Stimulated activated CD8-positive, alpha-beta memory T cell treated with anti-CD3 and anti-CD28 coated beads, Interleukin-12 subunit alpha, Interleukin-12 subunit beta, amount 100 ng/mL, for 1 hour (primary cell): ENCODE measurements around the gene NHEJ1.

Source experiments
- DNase-seq: peaks from one replicate; pipeline ENCODE4 v3.0.0-alpha.2; 2020; ENCODE audit warnings: low read depth

Gene NHEJ1

DNA sequence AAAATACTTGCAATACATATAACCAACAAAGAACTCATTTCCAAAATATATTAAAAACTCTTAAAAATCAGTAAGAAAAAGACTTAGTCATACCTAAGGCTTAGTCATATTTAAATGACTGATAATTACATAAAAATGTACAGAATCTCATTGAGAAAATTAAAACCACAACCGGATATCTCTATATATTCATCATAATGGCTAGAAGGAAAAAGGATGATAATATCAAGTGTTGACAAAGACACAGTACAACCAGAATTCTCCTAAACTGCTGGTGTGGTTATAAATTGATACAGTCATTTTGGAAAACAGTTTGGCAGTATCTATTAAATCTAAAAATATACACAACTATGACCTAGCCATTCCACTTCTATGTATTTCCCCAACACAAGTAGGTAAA is 72.8 kb downstream of the NHEJ1 start:
- no peak for DNase-seq

DNA sequence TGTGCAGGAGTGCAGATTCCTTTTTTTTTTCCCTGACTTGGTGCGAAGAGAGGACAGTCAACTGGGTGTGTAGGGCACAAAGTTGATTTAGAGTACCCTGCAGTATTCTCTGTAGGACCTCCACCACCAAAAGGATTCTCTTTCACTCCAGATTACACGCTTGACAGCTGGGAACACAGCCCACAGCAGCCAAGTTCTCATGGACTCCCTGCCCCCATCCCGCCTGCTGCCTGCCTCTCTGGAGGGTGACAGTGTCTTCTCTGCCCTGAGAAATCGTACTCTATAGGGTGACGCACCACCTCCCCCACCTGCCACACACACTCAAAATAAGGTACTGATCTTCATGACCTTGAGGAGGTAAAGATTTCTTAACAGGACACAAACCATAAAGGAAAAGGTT is 73.3 kb downstream of the NHEJ1 start:
- DNase-seq: no peak

DNA sequence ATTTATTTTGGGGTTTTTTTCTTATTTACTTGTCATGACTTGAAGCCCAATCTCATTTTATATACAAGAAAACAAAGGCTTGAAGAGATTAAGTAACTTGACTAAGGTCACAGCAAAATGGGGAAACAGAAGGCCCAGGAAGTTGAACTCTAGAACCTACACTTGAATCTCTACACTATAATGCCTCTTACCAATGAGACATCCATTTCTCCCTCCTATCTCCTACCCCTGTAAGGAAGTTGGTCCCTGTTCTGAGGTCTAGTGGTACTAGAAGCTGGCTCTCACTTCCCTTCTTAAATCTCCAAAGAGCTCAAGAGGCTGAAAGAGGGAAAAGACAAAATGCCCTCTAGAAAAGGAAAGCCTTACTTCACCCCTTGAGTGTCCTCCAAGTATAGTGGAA is 74.4 kb downstream of the NHEJ1 start:
- DNase-seq: no peak

DNA sequence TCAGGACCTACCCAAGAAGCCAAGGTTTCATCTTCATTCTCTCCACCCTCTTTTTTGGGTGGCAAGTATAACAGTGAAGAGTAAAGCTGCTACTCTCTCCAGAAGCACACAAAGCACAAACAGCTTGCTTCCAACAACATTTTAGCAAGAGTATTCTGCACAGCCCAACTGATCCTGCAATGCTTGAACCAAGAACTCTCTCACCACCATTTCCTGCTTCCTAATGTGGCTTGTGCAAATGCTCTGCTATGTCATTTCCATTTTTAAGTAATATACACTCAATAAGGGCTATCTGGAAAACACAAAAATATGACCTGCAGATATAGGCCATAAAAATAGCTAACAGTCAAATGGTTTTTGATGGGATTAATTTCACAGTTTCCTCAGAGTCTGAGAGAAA is 75.8 kb downstream of the NHEJ1 start:
- DNase-seq: no peak

DNA sequence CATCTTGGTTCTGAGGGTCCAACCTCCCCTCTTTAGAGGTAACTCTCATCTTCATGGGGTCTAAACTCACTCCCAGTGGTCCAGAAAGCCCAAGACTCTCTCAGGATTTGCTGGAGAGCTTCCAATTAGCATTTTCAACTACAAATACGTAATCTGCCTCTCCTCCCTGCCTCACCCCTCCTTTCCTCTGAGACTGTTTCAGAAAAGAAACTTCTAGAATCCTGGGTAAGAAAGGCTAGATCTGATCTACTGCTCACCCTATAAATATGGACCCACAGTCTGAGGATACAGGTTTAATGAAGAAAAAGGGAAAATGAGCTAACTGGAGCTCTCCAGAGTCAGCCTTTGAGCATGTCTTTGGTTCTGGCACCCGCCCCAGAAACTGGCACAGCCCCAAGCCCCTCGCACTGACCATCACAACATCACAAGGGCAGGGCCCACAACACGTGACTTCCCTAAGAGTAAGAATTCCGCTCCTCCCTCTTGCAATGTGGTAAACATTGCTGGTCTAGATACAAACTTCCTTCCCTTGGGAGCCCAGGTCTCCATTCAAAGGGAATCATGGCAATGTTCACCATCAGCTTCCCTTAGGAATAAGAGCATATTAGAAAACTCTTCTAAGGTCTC is 78.2 kb downstream of the NHEJ1 start:
- DNase-seq: no peak

DNA sequence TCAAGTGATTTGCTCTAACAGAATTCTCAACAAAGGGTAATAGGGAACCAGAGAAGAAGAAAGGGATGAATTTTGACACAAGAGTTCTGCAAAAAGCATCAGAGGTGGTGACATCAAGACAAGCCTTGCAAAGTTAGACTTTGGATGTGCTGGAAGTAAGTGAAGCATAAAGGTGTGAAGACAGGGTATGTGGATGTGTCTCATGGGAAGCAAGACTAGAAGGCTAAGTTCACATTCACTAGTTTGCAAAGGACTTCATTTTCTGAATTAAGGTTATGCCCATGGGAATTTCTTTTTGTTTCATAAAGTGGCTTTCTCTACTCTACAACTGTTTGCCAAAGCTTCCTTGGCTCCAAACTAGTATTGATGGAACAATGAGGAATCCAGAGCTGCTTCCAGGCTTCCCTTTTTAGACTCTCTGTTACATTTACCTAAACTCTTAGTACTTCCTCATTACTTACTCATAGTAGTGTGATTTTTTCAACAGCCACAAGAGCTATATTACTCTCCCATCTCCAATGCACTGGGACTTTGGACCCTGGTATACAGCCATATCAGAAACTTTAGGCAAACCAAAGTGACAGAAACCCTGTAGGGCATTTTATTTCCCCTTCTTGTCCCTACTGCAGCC is 78.8 kb downstream of the NHEJ1 start:
- no peak for DNase-seq

DNA sequence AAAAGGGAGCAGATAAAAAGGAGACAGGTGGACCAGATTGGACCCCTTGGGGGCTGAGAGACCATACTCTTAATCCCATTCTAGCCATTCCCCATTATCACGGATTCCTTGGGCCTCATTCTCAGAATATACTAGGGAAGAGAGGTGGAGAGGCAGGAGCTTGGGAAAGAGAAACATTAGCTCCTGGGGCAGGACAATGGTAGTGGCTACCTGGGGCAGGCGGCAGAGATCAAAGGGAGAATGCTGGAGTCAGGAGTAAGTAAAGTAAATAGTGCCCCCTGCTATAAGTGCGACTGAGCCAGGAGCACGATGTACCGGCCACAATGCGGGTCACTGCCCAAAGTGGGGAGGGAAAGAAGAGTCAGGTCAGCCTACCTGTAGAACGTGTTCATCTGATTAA is 79.5 kb downstream of the NHEJ1 start:
- no peak for DNase-seq

DNA sequence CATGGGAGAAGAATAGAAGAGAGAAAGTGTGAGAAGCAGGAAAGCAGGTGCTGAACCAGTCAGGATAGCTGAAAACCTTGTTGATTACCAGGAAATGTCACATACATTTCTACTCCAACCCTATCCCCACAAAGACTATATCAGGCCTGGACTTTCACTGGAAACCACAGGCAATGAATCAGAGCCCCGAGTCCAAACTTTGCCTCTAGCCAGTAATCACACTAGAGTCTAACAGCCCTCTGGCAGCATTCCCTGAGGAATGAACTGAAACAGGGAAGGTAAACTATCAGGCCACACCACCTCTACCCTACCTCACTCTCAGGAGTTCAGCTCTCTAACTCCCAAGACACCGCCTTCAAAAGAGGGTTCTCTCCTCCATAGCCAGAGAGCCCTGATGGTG is 81.2 kb downstream of the NHEJ1 start:
- DNase-seq: no peak

DNA sequence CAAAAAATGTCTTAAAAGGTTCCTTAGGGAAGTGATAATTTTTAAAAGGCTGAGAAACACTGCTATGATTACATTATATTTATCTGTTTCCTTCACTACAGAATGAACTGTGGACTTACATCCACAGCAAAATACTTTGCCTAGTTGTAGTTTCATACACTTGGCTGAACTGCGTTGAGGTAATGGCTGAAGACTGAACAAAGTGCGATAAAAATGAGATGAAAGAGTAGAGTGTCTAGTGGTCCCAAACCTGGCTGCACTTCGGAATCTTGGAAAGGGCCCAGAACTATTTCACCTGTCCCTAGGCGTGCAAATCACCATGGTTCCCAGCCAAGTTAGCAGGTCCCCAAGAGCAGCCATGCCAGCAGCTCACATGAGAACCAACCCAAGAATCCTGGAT is 81.7 kb downstream of the NHEJ1 start:
- DNase-seq: no peak

DNA sequence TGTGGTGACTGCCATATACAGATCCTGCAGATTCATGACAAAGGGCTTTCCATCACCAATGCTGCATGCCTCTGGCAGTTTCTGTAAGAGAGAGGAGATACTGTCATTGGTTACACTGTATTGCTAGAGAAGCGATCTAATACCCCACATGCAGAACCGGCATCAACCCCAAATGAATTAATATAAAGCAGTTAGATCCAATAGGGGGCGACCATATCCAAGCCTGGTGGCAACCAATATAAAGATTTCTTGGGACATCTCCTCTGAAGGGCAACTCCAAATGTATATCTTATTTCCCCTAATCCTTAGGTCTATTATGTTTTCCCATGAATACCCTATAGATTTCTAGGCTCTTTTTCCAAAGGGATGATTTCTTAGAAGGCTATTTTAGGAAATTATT is 82.5 kb downstream of the NHEJ1 start:
- DNase-seq: no peak

DNA sequence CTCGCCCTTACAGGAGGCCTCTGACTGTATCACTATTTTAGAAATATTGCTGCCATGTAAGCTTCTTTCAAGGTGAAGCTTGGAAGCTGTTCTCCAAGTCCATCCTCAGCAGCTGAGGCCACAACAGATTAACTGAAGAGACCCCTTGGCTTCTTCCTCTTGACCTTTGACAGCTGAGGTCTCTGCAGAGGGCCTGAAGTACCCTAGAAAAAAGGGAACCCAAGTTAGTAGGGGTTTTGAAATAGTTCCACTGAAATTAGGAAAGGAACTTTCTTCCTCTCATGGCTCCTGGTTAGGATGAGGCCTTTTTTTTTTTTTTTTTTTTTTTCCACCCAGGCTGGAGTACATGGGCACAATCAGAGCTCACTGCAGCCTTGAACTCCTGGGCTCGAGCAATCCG is 84.4 kb downstream of the NHEJ1 start:
- DNase-seq: no peak

DNA sequence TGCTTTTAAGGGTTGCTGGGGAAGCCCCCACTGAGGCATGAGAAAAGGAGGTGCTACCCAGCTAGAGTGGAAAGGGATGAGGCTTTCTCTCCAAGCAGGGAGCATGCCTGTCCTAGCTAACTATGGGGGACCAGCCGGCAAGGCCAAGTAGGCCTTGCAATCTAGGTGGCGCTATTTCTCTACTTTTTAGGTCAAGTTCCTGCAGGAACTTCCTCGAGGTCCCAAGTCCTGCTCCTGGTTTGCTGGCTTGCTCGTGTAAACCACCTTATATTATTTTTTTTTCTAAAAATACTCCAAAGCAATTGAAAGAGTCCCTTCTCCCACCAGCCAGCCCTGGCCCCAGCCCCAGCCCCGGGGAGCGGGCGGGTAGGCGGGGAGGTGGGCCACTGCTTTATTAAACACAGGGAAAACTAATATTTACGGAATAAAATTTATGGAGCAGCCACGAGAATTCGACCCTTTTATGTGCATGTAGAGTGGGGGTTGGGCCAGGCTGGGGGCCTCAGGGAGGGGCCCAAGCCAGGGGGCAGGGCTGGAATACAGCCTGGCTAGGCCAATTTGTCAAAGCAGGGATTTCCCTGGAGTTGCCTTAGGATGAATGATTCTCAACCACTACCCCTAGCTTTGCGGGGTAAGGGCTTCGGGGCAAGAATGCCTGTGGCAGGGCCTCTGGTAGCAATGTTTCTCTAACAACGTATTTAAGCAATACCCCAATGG is 87.0 kb downstream of the NHEJ1 start:
- DNase-seq: no peak

DNA sequence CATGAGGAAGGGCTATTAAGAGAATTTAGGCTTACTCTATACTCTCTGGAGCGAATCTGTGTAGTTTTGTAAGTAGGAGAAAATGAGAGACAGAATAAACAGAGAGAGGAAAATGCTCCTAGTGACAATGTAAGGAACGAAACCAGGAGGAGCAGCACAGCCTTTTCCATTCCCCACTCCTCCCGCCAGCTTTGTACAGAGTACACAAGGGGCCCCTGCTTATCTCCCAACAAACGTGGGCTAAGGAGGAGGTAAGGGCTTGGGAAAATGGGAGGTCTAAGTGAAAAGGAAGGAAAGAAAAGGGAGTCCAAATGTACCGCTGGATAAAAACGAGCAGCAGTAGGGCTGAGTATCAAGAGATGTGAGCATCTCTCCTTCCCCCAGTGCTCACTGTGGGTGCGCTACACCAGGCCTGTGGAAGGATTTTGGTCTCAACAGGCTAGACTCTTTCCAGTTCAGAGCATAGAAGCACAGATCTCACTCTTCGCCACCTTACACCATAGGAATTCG is 87.8 kb downstream of the NHEJ1 start:
- no peak for DNase-seq

DNA sequence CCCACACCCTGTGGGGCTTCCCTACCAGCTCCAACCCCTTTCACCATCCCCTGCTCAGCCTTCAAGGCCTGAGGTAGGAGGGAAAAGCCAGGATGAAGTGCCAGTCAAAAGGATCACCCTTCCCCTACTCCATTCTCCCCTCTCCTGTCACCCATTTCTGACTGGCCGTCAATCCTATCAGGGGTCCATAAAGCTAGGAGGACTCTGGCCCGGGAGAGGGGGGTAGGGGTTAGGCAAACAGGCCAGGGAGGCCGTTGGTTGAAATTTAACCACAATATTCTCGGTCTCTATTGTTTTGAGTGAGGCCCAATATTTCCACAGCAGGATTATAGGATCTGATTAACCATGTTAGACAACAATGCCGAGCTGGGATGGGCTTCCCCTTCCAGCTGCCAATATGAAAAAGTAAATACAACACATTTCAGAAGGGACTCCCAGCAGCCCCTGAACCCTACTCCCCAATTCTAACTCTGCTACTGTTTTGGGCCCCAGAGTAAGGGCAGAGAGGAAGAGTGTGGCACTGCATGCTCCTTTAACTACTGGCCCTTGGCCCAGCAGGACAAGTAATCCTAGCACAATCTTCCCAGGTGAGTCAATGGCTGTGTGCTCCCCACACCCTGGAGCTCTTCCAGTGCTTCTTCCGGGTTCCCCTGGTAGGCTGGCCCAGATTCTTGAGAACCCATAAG is 89.3 kb downstream of the NHEJ1 start:
- no peak for DNase-seq

DNA sequence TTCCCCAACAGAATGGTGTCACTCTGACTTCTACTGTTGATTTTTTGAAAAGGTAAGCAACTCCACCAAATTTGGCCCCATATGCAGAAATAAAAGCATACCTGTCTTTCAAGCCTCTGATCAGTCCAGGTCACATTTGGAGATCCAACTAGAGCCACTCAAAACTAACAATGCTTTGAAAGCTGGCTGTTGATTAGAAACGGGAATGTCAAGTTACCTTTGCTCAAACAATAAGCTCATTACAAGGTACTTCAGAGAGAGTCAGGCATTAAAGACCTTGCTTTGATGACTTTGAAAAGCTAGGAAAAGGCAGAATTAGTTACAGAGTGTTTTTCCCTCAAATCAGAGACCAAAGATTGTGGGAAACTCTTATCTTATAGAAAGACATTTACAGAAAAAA is 95.1 kb downstream of the NHEJ1 start:
- no peak for DNase-seq

DNA sequence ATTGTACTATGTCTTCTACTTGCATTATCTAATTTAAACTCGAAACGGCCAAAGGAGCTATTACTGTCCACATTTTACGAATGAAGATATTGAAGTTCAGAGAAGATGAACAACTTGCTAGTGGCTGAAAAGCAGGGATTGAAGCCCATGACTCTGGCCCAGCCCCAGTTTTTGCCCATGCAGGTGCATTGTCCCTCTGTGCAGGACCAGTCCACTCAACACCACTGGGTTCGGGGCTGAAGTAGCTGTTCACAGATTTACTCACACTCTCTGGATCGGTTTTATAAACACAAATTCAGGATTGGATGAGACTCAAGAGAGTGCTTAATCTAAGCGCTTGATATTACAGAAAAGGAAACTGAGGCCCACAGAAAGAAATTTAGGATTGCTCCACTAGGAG is 98.5 kb downstream of the NHEJ1 start:
- DNase-seq: no peak

DNA sequence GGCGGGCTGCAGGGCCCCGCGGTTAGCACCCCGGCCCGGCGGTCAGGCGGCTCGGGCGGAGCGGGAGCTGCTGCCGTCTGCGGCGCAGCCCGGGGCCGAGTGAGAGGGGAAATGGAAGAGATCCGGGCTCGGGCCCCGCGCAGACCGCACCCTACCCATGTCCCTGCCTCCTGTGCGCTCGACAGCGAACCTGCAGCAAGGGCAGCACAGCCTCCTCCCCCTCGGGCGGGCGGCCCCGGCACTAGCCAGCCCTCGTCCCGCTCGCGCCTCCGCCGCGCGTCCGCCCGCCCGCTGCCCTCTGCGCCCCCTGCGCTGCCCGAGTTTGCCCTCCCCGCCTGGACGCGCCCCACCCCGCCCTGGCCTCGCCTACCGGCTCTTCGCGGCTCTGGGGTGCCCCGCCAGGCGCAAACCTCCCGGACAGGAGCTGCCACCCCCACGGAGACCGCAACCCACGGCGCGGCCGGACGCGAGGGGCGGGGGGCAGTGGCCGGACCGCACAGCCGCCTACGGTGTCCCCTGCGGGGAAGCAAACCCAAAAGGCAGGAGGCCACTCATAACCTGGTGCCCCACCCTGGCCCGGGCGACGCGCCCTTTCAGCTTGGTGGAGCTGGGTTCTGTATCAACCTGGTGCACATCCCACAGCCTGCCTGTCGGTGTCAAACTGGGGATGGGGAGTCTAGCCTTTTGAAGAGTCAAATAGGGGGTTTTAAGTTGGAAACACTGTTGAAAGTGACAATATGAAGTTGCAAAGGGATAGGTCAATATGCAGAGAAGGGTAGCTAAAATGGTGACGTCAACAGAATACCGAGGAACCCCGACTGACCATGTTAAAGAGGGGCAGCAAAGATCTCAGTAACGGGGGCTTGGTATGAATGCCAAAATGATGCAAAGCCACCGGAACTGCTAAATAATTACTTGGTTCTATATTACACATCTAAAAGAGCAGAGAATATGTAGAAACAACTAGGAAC is 99.5 kb downstream of the NHEJ1 start, which contains the start of gene IHH:
Gene IHH, minus strand, starts transcription at position 101 of the 971 bp plus-strand sequence. CDS start 454 bp downstream, outside the sequence.
- DNase-seq: no peak

DNA sequence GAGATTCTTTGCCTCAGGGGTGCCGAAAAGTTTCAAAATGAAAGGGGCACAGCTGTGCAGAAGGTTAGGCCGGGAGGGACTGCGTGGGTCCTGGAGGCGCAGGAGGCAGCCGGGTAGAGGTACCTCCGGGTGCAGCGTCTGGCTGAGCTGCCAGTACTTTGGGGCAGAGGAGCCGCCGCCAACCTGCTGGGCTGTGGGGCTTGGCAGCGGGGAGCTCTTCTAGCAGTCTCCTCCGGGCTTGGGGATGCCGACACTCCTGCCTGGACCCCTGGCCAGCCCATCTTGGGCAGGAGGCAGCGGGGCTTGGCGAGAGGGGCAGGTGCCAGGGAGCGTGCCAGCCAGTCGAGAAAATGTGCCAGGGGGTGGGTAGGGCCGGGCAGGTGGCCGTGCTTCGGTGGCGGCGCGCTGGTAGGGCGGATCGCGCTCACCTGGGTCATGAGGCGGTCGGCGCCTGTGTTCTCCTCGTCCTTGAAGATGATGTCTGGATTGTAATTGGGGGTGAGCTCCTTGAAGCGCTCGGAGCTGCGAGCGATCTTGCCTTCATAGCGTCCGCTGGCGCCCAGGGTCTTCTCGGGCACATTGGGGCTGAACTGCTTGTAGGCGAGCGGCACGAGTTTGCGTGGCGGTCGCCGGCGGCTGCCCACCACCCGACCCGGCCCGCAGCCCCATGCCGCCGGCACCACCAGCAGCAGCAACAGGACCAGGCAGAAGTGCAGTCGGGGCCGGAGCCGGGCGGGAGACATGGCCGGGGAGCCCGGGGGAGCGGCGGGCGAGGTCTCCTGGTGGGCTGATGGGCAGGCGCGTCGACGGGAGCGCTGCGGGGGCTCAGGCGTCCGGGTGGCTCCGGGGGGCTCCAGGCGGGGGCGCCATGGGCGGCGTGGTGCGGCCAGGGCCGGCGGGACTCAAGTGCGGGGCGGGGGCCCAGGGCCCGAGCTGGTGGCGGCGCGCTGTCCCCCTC is 100.6 kb downstream of the NHEJ1 start:
- no peak for DNase-seq

DNA sequence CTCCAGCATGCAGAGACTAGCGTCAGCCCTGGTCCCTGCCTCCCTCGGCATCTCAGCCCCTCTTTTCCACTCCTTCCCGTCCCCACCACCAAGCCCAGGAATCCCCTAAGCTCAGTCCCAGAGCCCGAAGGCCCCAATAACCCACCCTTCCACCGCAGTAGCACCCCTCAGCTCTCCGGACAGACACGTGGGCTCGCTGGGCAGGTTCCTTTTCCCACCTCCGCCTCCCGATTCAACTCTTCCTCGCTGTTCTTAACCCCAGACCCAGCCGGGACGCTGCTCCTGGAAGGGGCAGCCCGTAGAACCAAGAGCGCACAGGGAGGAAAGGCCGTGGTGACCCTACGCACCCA is 101.3 kb downstream of the NHEJ1 start:
- DNase-seq: no peak
